Fibroblast of skin of right quadriceps (primary cell): Measurements from ENCODE around the gene RHOB.
"Not testable (repeated sequence)": the region's sequence is repeated elsewhere in the genome, so short reads cannot be mapped to it uniquely, and the experiment has no call there.

Experiments used
- DNase-seq: peaks from one replicate; pipeline ENCODE4 v3.0.0-alpha.2; 2013

RHOB gene

DNA sequence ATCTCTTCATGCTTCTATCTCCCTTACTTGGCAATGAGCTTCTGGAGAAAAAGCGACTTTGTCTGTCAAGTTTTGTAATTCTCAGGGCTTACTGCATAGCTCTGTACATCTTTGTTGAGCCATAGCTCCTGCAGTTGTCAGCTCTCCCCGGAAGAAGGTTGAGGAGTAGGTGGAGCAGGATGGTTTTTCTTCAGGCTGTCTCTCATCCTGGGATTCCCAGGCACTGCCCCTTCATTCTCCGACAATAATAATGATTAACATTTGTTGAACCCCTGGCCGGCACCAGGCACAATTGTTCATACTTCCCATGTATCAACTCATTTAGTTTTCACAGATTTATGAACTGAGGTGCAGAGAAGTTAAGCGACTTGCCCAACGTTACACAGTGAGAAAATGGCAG, 23.5 kb upstream of the RHOB start:
- no peak for DNase-seq

DNA sequence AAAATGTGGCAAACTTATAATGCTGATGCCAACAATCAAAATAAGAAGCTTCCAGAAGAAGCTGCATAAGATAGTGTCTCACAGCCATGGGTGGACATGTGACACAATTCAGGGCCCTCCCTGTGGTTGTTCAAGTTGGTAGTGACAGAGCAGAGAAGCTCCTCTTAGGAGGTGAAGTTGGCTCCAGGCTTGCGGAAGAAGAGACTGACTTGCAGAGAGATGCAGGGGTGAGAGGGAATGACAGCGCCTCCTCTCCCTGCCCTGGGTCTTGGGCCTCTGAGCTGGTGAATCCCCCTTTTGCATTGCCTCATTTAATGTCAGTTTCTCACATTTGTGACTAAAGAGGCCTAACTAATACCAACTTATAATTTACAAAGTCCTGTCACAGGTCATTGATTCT, 23.0 kb upstream of the RHOB start:
- no peak for DNase-seq

DNA sequence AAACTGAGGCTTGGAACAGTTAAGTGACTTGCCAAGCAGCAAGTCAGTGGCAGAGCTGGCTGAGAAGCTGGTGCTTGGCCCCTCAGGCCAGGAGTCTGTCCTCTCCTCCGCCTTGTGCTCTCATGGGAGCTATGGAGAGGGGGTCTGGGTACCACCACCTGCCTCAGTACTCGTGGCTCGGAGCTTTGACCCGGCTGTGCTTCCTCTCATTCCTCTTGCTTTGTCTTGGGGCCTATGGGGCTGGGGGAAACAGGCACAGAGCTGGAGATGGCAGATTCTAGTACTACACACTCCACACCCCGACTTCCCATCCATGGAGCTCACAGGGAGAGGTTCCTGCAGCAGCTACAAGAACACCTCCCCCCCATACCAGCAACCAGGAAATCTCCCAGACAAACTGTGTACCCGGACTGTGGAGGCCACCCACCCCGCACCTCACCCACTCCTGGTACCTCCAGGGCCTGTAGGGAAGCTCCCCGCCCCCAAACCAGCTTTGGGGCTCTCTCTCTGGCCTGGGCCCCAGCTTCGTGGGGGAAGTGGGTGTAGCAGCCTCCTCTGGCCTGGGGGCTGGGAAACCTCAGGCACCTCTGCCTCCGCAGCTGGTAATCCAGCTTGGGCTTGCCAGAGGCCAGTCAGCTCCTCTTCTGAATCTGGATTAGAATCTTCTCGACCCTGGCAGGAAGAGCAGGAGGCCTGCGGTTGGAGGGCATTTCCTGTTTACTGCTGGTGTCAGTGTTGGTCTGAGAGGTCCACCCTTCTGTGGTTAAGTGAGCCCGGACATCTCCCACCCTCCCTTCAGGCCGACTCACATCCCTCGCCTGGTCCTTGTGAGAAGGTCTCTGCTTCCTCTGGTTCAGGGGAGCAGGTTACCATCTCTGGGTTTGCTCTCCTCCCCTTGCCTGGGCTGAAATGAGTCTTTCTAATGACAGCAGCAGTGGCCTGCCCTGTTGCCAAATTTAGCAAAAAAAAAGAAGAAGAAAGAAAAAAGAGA, 22.3 kb upstream of the RHOB start:
- DNase-seq: peak; percentile 38

DNA sequence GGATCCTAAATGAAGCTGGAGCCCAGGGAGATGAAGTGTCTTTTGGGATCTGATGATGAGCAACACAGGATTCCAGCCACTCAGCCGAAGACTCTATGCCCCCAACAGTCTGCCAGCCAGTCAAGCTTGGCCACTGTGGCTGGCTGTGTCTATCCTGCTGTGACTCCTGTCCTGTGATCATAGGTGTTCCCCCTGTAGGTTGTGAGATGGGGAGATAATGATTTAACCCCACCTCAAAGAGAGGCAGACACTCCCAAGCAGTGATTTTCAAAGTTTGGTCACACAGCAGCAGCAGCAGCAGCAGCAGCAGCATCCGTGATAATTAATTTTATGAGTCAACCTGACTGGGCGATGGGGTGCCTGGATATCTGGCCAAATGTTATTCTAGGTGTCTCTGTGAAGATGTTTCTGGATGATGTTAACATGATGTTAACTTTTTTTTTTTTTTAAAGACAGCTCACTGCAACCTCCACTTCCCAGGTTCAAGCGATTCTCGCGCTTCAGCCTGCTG, 21.4 kb upstream of the RHOB start:
- DNase-seq: peak; percentile 45

DNA sequence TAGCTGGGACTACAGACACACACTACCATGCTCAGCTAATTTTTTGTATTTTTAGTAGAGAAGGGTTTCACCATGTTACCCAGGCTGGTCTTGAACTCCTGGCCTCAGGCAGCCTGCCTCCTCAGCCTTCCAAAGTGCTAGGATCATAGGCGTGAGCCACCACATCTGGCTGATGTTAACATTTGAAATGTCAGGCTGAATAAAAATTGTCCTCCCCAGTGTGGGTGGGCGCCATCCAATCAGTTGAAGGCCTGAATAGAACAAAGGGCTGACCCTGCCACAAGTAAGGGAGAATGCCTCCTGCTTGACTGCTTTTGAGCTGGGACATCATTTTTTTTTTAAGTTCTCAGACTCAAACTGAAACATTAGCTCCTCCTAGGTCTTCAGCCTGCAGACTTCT, 21.0 kb upstream of the RHOB start:
- no peak for DNase-seq

DNA sequence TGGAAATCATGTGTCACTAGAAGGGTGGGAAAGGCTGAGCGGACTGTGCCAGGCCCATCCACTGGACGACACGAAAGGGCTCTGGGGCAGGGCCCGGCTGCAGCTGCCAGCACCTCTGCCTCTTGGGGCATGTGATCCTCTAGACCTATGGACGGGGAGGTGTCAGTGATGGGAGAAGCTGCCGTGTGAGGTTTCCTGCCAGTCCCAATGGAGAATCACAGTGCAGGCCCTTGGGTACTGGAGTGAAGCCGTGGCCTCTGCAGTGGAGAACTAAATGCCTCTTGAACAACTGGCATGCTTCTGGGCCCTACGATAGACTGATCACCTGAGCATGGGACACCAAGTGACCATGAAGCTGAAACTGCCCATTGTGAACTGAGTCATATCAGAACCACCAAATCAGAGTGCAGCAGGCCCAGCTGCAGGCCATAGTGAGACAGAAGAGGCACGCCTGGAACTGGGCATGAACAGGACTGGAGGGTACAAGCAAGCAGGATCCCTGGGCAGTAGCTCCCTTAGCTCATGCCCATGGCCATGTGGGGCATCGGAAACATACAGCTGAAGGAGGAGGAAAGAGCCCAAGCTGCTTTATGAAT, 18.8 kb upstream of the RHOB start:
- no peak for DNase-seq

DNA sequence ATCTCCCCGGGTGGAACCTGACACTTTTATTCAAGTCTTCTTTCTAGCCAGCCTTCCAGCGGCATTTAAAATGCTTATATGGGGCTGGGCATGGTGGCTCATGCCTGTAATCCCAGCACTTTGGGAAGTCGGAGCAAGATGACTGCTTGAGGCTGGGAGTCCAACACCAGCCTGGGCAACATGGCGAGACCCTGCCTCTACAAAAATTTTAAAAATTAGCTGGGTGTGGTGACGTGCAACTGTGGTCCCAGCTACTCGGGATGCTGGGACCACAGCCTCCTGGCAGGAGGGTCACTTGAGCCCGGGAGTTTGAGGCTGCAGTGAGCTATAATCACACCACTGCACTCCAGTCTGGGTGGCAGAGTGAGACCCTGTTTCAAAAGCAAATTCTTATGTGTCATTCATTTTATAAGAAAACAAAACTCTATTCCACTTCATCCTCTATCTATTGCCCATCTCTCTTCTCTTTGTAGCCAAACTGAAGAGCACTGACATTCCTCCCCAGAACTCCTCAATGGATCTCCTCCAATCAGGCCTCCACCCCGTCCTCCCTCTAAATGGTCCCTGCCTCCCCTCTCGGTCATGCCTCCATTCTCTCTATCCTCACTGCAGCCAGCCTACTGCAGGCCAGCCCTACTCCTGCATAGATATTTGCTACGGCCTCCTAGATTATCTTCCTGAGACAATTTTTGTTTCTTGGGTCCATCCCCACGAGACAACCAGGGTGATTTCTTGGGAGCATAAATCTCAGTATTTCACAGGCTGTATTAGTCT, 18.0 kb upstream of the RHOB start:
- no peak for DNase-seq

DNA sequence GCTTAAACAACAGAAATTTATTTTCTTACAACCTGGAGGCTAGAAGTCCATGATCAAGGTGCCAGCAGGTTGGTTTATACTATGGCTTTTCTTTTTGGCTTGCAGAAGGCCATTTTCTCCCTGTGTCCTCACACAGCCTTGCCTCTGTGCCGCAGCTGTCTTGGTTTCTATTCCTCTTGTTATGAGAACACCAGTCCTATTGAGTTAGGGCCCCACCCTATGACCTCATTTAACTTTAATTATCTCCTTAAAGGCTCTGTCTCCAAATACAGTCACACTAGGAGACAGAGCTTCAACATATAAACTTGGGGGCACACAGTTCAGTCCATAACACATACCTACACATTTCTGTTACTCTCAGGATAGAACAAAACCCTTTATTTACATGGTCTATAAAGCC, 17.3 kb upstream of the RHOB start:
- no peak for DNase-seq

DNA sequence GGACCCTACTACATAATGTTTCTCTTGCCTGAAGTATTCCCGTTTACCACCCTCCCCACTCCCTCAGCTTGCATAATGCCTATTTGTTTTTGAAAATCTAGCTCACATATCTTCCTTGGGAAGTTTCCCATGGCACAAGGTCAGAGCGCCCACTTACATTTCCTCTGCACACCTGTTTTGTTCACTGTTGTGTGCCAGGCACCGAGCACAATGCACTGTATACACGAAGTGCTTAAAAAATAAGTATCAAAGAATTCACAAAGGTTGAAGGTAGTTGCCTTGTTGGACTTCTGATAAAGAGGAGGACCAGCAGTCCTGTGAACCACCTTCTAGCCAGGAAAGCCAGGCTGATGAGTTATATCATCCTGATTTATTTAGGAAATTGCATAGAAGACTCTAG, 16.8 kb upstream of the RHOB start:
- DNase-seq: no peak

DNA sequence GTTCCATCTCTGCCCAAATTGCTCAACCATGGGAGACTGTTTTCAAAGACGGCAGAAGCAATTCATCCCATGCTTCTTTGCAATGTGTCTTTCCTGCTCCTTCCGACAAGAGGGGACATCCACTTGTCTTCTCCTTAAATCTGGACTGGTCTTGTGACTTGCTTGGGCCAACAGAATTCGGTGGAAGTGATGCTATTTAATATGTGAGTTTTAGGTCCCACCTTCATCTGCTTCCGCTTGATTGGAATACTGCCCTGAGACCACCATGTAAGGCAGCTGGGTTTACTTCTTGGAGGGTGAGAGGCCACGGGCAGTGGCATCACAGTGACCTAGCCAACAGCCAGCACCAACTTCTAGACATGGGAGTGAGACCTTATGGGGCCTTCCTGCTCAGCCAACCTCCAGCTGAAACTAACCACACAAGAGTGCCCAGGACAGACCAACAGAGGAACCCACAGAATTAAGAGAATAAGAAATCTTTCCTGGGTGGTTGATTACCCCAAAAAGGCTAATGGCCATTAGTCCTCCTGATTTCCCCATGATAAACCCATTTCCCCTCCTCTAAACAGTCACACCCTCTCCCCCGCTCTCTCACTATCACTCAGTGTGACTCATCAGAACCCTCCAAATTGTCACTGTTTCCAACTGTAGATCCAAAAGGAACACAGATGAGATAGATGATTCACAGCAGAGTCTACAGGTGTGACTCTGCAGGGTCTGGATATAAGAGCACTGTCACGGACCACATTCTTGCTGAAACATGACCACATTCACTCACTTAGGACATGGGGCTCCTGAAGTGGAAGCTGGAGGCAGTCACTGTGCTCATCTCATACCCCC, 16.2 kb upstream of the RHOB start:
- DNase-seq: no peak

DNA sequence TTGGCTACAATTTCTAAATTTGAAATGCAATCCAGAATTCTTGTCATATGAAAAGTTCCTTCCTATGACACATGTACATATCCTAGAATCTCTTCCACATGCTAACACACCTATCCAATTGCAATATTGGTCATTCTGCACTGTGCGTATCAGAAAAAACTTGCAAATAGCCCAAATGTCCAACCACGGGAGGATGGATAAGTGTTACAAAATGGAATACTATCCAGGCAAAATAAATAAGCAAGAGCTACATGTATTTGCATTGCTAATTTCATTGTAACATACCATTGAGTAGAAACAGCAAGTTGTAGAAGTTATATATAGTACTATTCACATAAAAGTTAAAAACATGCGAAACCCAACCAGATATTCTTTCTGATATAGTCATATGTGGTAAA, 15.6 kb upstream of the RHOB start:
- DNase-seq: no peak

DNA sequence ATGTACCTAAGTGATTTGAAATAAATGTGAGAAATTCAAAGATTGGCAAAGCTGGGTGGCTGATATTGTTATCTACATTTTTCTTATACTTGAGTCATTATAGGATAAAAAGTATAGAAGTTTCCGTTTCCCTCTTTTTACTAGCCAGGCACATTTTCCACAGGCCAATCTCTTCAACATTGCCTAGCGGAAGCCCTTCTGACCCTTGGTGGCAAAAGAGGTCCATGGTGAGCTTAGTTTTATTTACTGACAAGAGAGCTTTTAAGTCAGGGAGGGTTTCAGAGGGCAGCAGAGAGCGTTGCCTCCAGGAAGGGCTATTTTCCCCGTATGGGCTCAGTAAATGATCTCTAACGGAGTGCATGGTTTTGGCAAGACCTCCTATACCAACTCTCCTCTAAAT, 15.1 kb upstream of the RHOB start:
- DNase-seq: no peak

DNA sequence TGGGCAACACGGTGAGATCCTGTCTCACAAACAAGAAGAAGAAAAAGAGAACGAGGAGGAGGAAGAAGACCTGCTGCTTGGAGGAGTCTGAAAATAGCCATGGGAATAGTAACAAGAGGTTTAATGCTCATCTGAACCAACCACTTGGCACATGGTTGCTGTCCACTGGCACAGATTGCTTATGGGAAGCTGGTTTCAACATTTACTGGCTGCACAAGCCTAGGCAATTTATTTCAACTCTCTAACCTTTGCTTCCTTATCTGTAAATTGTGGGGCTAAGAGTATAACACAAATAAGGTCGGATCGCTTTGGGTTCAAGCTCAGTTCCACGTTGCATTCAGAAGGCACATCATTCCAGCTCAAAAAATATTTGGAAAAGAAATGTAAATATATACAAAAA, 14.2 kb upstream of the RHOB start:
- DNase-seq: no peak

DNA sequence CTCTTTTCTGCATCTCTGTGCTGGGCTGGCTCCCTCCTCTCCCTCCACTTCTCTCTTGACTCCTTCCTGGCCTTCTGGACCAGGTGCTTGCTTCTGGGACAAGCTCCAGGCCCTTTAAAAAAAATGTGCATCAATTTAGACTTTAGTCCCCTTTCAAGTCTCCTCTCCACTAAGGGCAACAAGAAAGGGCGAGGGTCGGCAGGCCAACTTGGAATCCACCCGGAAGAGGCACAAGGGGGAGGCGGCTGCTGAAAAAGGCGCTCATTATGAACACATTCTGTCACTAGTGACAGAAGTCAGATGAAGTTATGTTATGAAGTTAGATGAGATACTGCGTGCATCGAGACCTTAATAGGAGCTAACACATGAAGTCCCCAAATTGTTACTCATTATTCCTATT, 13.6 kb upstream of the RHOB start:
- DNase-seq: no peak

DNA sequence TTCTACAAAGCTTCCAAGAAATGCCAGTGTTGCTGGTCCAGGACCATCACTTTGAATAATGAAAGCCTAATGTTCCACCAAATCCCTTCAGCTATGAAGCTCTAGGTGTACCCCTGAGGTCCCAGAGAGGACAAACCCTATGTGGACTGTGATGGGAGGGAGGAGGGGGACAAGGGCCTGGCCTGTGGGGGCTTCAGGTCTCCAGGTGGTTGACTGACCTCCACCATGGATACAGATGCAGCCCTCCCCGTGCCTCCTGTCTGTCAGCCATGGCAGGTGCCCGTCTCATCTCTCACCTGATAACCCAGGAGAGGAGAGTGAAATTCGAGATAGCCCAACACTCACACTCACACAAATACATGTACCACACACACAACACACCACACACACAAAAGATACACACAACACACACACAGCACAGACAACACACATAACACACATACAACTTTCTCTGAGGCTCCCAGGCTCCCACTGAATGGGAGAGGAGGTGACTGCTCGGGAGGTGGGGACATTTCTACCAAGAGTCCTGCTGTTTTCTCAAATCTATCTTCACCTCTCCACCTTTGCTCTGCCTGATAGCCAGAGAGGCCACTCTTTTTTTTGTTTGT, 12.8 kb upstream of the RHOB start:
- DNase-seq: no peak

DNA sequence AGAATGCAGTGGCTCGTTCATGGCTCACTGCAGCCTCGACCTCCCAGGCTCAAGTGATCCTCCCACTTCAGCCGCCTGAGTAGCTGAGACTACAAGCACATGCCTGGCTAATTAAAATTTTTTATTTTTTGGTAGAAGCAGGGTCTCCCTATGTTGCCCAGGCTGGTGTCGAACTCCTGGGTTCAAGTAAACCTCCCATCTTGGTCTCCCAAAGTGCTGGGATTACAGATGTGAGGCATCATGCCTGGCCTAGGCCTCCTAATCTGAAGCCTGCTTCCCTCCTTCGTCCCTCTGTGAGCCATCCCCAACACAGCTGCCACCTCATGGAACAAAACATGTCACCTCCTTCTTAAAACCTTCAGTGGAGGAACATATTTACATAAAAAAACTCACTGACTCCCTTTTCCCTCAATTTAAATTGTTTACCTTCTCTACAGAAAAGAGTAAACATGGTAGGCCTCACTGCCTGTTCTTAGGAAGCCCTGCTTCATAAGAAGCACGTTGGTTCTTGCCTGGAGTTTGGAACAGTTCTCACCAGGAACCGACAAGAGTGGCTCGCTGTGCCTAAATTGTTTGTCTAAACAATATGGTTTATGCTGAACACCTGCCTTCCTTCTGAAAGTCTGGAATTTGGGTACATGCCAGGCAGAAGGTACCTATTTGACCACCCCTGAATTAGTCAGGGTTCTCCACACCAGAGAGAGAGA, 12.1 kb upstream of the RHOB start:
- DNase-seq: no peak

DNA sequence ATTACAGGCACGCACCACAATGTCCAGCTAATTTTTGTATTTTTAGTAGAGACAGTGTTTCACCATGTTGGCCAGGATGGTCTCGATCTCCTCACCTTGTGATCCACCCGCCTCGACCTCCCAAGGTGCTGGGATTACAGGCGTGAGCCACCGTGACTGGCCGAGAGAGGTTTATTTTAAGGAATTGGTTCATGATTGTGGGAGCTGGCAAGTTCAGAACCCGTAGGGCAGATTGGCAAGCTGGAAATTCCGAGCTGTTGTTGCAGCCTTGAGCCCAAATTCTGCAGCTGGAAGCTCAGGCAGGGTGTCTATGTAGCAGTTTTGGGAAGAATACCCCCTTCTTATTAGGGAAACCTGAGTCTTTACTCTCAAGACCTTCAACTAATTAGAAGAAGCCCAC, 11.4 kb upstream of the RHOB start:
- not testable (repeated sequence) for DNase-seq

DNA sequence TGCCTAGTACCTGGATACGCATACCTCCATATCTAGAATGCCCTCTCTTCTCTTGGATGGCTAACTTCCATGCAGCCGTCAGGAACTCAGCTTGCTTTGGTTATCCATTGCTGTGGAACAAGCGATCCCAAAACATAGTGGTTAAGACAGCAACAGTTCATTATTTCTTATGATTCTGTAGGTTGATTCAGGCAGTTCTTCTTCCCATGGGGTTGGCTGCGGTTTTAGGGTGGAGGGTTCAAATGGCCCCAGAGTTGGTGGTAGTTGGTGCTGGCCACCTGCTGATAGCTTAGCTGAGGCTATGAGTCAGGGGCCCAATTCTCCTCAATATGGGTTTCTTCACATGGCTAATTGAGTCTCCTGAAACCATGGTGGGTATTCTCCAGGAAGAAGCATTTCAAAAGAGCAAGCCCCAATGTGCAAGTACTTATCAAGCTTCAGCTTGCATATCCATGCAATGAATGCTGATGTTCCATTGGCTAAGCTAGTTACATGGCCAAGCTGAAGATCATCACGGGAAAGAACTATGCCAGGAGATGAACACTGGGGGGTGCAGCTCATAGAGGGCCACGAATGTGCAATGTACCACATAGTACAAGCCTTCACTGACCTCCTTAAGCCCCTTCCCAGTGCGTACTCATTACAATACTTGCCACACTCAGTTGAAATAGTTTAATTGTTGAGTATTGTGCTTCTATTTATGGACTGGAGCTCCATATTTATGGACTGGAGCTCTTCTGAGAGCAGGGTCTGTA, 10.0 kb upstream of the RHOB start:
- DNase-seq: no peak

DNA sequence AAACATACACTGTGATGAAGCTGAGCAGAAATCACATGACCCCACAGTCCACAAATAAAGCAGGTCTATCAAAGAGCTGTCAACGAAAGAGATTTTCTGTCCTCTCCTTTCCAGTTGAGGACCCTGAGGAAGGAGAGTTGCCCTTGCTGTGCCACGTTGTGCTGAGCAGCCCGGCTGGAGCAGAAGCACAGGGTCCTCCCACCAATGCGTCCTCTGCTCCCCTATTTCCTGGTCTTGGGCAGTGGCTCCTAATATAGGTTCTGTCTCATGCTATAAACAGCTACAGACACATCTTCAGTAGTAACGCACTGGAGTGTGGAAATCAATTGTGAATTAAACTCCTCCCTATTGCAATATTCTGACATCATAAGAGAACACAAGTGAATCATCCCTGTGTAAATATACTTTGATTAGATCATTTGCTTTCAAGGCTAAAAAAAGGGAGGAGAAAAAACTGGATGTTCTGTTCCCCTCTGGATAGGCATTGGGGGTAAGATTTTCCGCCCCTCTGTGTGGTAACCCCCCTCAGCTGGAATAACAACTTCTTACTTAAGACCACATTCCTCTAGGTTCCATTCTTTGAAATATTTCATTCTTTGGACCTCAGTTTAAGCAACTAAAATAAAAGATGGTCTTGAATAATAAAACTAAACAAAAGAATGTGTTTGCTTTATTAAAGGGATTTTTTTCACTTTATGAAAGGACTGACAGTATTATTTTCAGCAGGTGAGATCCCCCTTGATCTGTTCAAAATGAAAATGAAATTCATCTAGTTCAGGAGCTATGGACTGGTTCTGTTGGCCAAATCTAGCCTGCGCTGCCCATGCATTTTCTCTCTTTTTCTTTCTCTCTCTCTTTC, 8.3 kb upstream of the RHOB start:
- peak; percentile 72 for DNase-seq

DNA sequence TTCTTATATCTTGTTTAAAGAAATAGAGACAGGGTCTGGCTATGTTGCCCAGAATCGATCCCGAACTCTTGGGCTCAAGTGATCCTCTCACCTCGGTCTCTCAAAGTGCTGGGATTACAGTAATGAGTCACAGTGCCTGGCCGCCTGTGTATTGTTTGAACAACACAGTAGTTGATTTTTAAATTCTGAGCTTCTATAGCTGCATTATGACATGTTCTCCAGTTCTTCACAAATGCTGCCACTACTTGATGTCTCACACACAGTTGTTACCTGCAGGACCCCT, 7.7 kb upstream of the RHOB start:
- DNase-seq: no peak
